NB4 (cell line): Measurements from ENCODE around the gene PEMT.

Source experiments
- DNase-seq: peaks from one replicate; pipeline ENCODE4 v3.0.0; 2010; ENCODE audit warnings: low read depth
- H3K4me3 ChIP-seq: one replicate; pipeline ENCODE4 v1.5.1; 2011; ENCODE audit warnings: mild to moderate bottlenecking, low read depth, low read length, moderate library complexity
- CTCF ChIP-seq: IDR thresholded peaks from one replicate; pipeline ENCODE4 v1.5.1; 2012; ENCODE audit warnings: low read depth, low read length
- MAX ChIP-seq: IDR thresholded peaks from 2 replicates; pipeline ENCODE4 v1.6.1; 2011; ENCODE audit warnings: low read depth, low read length
- MYC ChIP-seq: IDR thresholded peaks from 2 replicates; pipeline ENCODE4 v1.6.1; 2011; ENCODE audit warnings: low read depth, low read length
- POLR2A ChIP-seq: IDR thresholded peaks from 2 replicates; pipeline ENCODE4 v1.6.1; 2011; ENCODE audit warnings: mild to moderate bottlenecking; ENCODE audit not compliant: insufficient read length; ENCODE audit errors: extremely low read depth

The PEMT gene

GRCh38 chr17:17462048-17462824 lies 129.3 kb downstream of the PEMT start:
- peak; percentile 63 for DNase-seq
- TF ChIP-seq MAX (peak; percentile 11; the same call in 1 of the 2 replicates), CTCF (no peak)
- no peak overlapping the region for H3K4me3 ChIP-seq

GRCh38 chr17:17460038-17460437 lies 131.5 kb downstream of the PEMT start:
- no peak overlapping the region for H3K4me3 ChIP-seq
- no peak for TF ChIP-seq MYC
- TF ChIP-seq CTCF: no peak
- TF ChIP-seq MAX: no peak
- no peak for TF ChIP-seq POLR2A
- DNase-seq: no peak

- DNase-seq: no peak
- H3K4me3 ChIP-seq: no peak overlapping the region
- TF ChIP-seq MYC (no peak), CTCF (no peak), POLR2A (no peak), MAX (no peak)
Measured at GRCh38 chr17:17457680-17458079, 133.8 kb downstream of the PEMT start.

GRCh38 chr17:17456251-17456650 lies 135.3 kb downstream of the PEMT start:
- TF ChIP-seq MAX (no peak), POLR2A (no peak), MYC (no peak), CTCF (no peak)
- DNase-seq: no peak
- no peak overlapping the region for H3K4me3 ChIP-seq
